HG03378 (cell line): Measurements from ENCODE around the gene HRH1.
"Not testable (repeated sequence)": the region's sequence is repeated elsewhere in the genome, so short reads cannot be mapped to it uniquely, and the experiment has no call there.

Experiments used
- ATAC-seq: cut with Tn5 transposase; IDR thresholded peaks from one replicate; pipeline ENCODE4 v1.9.1; 2021; ENCODE audit warnings: mild to moderate bottlenecking, moderate library complexity; ENCODE audit not compliant: unreplicated experiment

HRH1 gene

GRCh38 chr3:11201251-11202019 lies 47.1 kb downstream of the HRH1 start:
- ATAC-seq = no peak

- no peak for ATAC-seq
These were observed 49.7 kb downstream of the HRH1 start for GRCh38 chr3:11203961-11204360.

GRCh38 chr3:11204697-11205348 lies 50.5 kb downstream of the HRH1 start:
- no peak for ATAC-seq

- ATAC-seq = not testable (repeated sequence)
These were observed 51.6 kb downstream of the HRH1 start for GRCh38 chr3:11205881-11206280.

GRCh38 chr3:11206316-11206715 lies 52.0 kb downstream of the HRH1 start:
- ATAC-seq = no peak

- ATAC-seq = no peak
These were observed 52.7 kb downstream of the HRH1 start for GRCh38 chr3:11206953-11207352.

- no peak for ATAC-seq
These were observed 57.4 kb downstream of the HRH1 start for GRCh38 chr3:11211531-11212298.

GRCh38 chr3:11212299-11212608 lies 58.0 kb downstream of the HRH1 start:
- no peak for ATAC-seq

GRCh38 chr3:11212784-11213183 lies 58.5 kb downstream of the HRH1 start:
- ATAC-seq = no peak

- no peak for ATAC-seq
These were observed 59.6 kb downstream of the HRH1 start for GRCh38 chr3:11213810-11214450.

GRCh38 chr3:11214451-11214978 lies 60.2 kb downstream of the HRH1 start:
- ATAC-seq = no peak

- not testable (repeated sequence) for ATAC-seq
These were observed 63.1 kb downstream of the HRH1 start for GRCh38 chr3:11217370-11217769.

- ATAC-seq = no peak
These were observed 65.9 kb downstream of the HRH1 start for GRCh38 chr3:11220230-11220629.

- ATAC-seq = no peak
These were observed 67.6 kb downstream of the HRH1 start for GRCh38 chr3:11221818-11222415.

GRCh38 chr3:11224010-11224409 lies 69.7 kb downstream of the HRH1 start:
- no peak for ATAC-seq

GRCh38 chr3:11224870-11225229 lies 70.6 kb downstream of the HRH1 start:
- ATAC-seq = no peak

GRCh38 chr3:11226042-11226370 lies 71.7 kb downstream of the HRH1 start:
- no peak for ATAC-seq

GRCh38 chr3:11228041-11228440 lies 73.7 kb downstream of the HRH1 start:
- no peak for ATAC-seq

GRCh38 chr3:11230125-11230524 lies 75.8 kb downstream of the HRH1 start:
- ATAC-seq = no peak

GRCh38 chr3:11230832-11231231 lies 76.5 kb downstream of the HRH1 start:
- no peak for ATAC-seq

- ATAC-seq = no peak
These were observed 81.1 kb downstream of the HRH1 start for GRCh38 chr3:11235385-11235784.
